Left renal pelvis (tissue), 4 donors: ENCODE measurements around the gene AKAP8L. TPM values are rescaled to one million over a fixed set of nuclear protein-coding genes. Genes with fewer than 3 reads are reported as not detected.

Experiments used
- polyA plus RNA-seq, 4 donors: library from polyadenylated mRNA; unstranded; fragments of 120-200 nt; gene quantifications; one replicate each; pipeline ENCODE4 v1.2.1, GENCODE V29; 2013; ENCODE audit not compliant: insufficient read length in 4 of 4

Gene AKAP8L
- polyA plus RNA-seq, 4 donors, result 83.5 to 126 (median 113) TPM

Other genes with a start within 250 kb of the AKAP8L start
- gene NOTCH3, start 218.0 kb downstream of the AKAP8L start, polyA plus RNA-seq, result 100 to 1,000 TPM in 2 of 4 donors, 10 to 100 TPM in 2; 77.5 to 122 (median 103) TPM
- 1 to 10 TPM; 1.9 to 5.9 (median 5.3) TPM for gene EPHX3, start 186.5 kb downstream of the AKAP8L start, polyA plus RNA-seq
- gene BRD4, start 86.4 kb downstream of the AKAP8L start, polyA plus RNA-seq, result 10 to 100 TPM; 44.5 to 69.0 (median 53.5) TPM
- 10 to 100 TPM; 23.1 to 35.5 (median 26.6) TPM for gene AKAP8, start 39.2 kb downstream of the AKAP8L start, polyA plus RNA-seq
- gene WIZ, start 31.0 kb upstream of the AKAP8L start, polyA plus RNA-seq, result 10 to 100 TPM; 28.0 to 41.5 (median 29.9) TPM
- 1 to 10 TPM in 3 of 4 donors, under 1 TPM in 1; 0.64 to 2.0 (median 1.2) TPM for gene RASAL3, start 45.6 kb upstream of the AKAP8L start, polyA plus RNA-seq
- gene PGLYRP2, start 60.5 kb upstream of the AKAP8L start, polyA plus RNA-seq, result under 1 TPM in 1 of 4 donors, not detected in 3; 0.10 TPM
- gene CYP4F22, start 89.5 kb upstream of the AKAP8L start, polyA plus RNA-seq, result under 1 TPM in 2 of 4 donors, not detected in 2; 0.58 to 0.96 TPM
- under 1 TPM in 1 of 4 donors, not detected in 3; 0.06 TPM for gene CYP4F8, start 196.2 kb upstream of the AKAP8L start, polyA plus RNA-seq
- gene CYP4F3, start 221.9 kb upstream of the AKAP8L start, polyA plus RNA-seq, result under 1 TPM; 0.14 to 0.89 (median 0.62) TPM